Endometrial microvascular endothelial cells (primary cell): ENCODE data around the gene ROCK2. TPM values are rescaled to one million over a fixed set of nuclear protein-coding genes. Genes with fewer than 3 reads are reported as not detected.

Experiments
- in situ Hi-C: cut with HindIII; loops from 2 replicates; pipeline ENCODE4 v1.10.0; 2017; ENCODE audit warnings: low sequenced_read_pairs, low pct_unique_long_range_greater_than_20kb; ENCODE audit errors: inconsistent ontology term
- total RNA-seq: library from RNA; depleted of rRNA; stranded (reverse); fragments of >200 nt; gene quantifications from one replicate; pipeline ENCODE4 v1.2.3, GENCODE V29; 2015; ENCODE audit errors: inconsistent ontology term

Gene ROCK2
- total RNA-seq, 1 donor from 2014 or later, result 39.5 TPM

- in situ Hi-C loops, result loop anchor here (10.0 kb wide), 1 partner anchor 194 kb away; no protein-coding TSS in a partner anchor
Observed at GRCh38 chr2:11220445-11220844, 124.0 kb downstream of the ROCK2 start.

DNA sequence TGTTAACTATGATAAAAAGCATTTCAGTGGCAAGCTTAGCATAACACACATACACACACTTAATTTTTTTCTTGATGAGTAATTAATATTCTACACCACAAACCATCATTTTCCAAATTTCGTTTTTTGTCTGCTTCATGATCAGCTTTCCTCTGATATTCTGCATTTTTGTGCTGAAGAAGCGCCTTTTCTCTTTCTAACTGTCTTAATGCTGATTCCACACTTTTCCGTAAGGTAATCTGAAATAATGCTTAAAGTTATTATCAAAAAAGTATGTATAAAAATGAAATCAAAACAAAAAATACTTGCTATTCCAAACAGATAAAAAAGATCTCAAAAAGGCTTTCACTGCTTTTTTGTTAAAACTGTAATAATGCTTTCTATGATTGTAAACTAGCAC is 129.0 kb downstream of the ROCK2 start:
- in situ Hi-C loops, result no loop called here

- in situ Hi-C loops, result no loop called here
Observed at GRCh38 chr2:11214770-11215169, 129.7 kb downstream of the ROCK2 start.

DNA sequence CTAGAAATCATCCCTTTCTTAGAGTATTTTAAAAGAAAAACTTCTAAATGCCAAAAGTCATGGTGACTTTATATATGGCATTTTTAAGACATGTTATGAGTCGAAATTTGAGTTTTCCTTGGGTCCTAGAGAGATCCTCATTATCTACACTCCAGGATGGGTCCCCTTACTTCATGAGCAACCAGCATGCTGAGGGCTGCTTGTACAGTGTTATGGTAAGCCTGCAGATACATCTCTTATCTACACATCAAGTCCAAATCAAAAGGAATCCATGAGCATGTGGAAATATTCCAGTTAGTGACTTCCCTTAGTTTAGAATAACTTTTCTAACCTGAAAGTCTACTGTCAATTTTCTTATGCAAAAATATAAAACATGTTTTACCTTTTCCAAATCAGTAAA is 130.5 kb downstream of the ROCK2 start:
- in situ Hi-C loops, result no loop called here

GRCh38 chr2:11213090-11213638 is 131.3 kb downstream of the ROCK2 start:
- in situ Hi-C loops, result no loop called here

- in situ Hi-C loops, result no loop called here
Observed at GRCh38 chr2:11212645-11213044, 131.8 kb downstream of the ROCK2 start.

DNA sequence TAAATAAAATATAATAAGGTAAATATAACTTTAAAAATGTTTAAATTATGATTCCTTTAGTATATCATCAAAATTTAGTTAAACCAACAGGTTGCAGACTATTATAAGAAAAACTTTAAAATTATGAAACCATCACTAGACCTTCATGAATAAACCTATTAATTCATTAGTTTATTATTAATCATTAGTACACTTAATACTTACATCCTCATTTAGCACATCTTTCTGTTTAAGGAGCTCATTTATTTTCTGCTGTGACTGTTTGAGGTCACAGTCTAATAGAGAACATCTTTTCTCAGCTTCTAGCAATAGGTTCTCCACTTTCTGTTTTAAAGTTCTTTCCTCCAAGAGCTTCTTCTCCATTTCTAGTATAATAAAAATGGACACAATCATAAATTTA is 136.4 kb downstream of the ROCK2 start:
- in situ Hi-C loops, result no loop called here

GRCh38 chr2:11203480-11203879 is 141.0 kb downstream of the ROCK2 start:
- in situ Hi-C loops, result no loop called here

GRCh38 chr2:11201969-11202368 is 142.5 kb downstream of the ROCK2 start:
- in situ Hi-C loops, result no loop called here

- in situ Hi-C loops, result no loop called here
Observed at GRCh38 chr2:11200651-11201050, 143.8 kb downstream of the ROCK2 start.

GRCh38 chr2:11196246-11196645 is 148.2 kb downstream of the ROCK2 start:
- in situ Hi-C loops, result no loop called here

- in situ Hi-C loops, result no loop called here
Observed at GRCh38 chr2:11187731-11188130, 156.7 kb downstream of the ROCK2 start.

- in situ Hi-C loops, result no loop called here
Observed at GRCh38 chr2:11187083-11187619, 157.3 kb downstream of the ROCK2 start.

- in situ Hi-C loops, result no loop called here
Observed at GRCh38 chr2:11186145-11186544, 158.3 kb downstream of the ROCK2 start.

- in situ Hi-C loops, result no loop called here
Observed at GRCh38 chr2:11182951-11183350, 161.5 kb downstream of the ROCK2 start.

- in situ Hi-C loops, result no loop called here
Observed at GRCh38 chr2:11180653-11181052, 163.8 kb downstream of the ROCK2 start.

- in situ Hi-C loops, result no loop called here
Observed at GRCh38 chr2:11179899-11180298, 164.5 kb downstream of the ROCK2 start.

- in situ Hi-C loops, result no loop called here
Observed at GRCh38 chr2:11179196-11179595, 165.2 kb downstream of the ROCK2 start.

DNA sequence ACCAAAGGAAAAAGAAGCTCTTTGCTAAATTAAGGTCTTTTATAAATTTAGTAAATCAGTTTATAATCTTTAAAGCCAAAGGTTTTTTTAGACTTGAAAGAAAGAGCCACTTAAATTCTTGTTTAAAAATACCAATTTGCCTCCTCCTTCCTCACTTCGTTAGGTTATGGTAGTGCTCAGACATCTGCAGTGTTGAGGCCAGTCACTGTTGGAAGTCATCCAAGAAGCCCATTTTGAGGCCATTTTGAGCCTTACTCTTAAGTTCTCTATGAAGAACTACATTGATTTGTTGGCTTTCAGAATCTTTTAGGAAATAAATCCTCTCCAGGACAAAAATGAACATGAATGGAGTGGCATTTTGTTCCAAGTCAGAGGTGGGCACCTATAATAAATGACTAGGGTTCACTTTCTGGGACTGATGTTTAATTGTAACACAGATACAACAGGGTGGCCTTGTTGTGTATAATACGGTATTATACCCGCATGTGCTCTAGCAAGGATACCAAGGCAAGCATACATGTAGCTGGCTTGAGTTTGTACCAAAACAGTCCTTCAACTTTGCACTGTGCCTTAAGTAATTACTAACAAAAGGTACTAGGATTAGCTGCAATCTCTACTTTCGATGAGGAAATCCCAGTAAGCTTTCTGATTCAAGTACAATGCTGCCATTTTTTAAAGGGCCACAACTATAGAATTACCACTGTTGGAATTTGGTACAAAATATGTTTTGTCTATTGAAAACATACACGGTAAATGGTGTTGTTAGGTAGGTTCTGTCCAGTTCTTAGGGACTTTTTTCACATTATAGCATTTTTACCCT is 166.4 kb downstream of the ROCK2 start:
- in situ Hi-C loops, result no loop called here

DNA sequence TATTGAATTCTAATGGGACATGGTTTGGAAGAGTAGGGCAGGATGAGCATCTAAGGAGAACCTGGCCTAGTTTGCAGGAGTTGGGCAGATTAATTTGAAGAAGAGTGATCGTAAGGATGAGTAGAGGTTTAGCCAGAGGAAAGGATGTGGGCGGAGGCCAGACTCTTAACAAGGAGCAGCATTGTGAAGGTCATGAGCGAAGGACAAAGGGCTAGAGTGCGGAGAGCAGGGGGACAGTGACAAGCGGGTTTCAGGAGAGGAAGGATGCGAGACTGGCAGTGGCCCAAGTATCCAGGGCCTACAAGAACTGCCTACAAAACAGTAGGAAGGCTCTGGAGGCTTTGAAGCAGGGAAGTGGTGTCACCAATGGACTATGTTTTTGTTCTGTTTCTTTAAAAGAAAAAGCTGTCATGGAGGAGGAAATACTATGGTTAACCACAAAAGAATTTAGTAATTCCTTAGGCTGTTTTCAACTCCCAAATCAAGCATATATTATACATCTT is 169.1 kb downstream of the ROCK2 start:
- in situ Hi-C loops, result no loop called here
